Measurements from ENCODE around the gene HMGN4. TPM values are rescaled to one million over a fixed set of nuclear protein-coding genes. Genes with fewer than 3 reads are reported as not detected.

Gene HMGN4
- total RNA-seq, 4 donors from 2014 or later: 54.6 to 68.4 (median 63.8) TPM

GRCh38 chr6:26561533-26562466 lies 23.6 kb downstream of the HMGN4 start:
- WGBS, 2 donors: 94 to 95% methylated on average over 17 of the region's 17 CpGs
- no peaks in the 10 kb centered on the region for H3K4me1 ChIP-seq
- H3K4me3 ChIP-seq (replicated peaks in 1 of 3): no peak overlapping the region
- H3K9me3 ChIP-seq: no peaks in the 10 kb centered on the region
- no peak for TF ChIP-seq POLR2A (IDR thresholded peaks at IDR 0.05)
- TF ChIP-seq CTCF (IDR thresholded peaks at IDR 0.05): no peak
- no peak overlapping the region for H3K27ac ChIP-seq
- no peaks in the 10 kb centered on the region for H3K36me3 ChIP-seq
- intact Hi-C loops (cut with DNase I): loop anchor here (10.0 kb wide), 1 partner anchor 237 kb away; no protein-coding TSS in a partner anchor
- no peaks in the 10 kb centered on the region for H3K27me3 ChIP-seq
- no peak for DNase-seq

GRCh38 chr6:26563488-26563887 lies 25.3 kb downstream of the HMGN4 start:
- 81 to 85% methylated on average over 6 of the region's 6 CpGs for WGBS, 2 donors
- Histone ChIP-seq H3K36me3 (no peaks in the 10 kb centered on the region), H3K27me3 (no peaks in the 10 kb centered on the region), H3K4me1 (no peaks in the 10 kb centered on the region), H3K9me3 (no peaks in the 10 kb centered on the region), H3K4me3 (replicated peaks in 1 of 3) (no peak overlapping the region), H3K27ac (no peak overlapping the region)
- no peak for DNase-seq
- intact Hi-C loops (cut with DNase I): loop anchor here (10.0 kb wide), 1 partner anchor 239 kb away; no protein-coding TSS in a partner anchor
- TF ChIP-seq CTCF (IDR thresholded peaks at IDR 0.05) (no peak), POLR2A (IDR thresholded peaks at IDR 0.05) (no peak)

- 4 to 6% methylated on average over 34 of the region's 34 CpGs for WGBS, 2 donors
- Histone ChIP-seq H3K27ac (peak overlapping the region in 2 of 3 donors; percentile 11 to 73), H3K27me3 (no peaks in the 10 kb centered on the region), H3K36me3 (no peaks in the 10 kb centered on the region), H3K9me3 (no peaks in the 10 kb centered on the region), H3K4me1 (no peaks in the 10 kb centered on the region), H3K4me3 (replicated peaks in 1 of 3) (peak overlapping the region in 2 of 3 donors; percentile 33 to 49)
- TF ChIP-seq CTCF (IDR thresholded peaks at IDR 0.05): no peak
- TF ChIP-seq POLR2A (IDR thresholded peaks at IDR 0.05): no peak
- intact Hi-C loops (cut with DNase I): loop anchor here (10.0 kb wide), 1 partner anchor 244 kb away; no protein-coding TSS in a partner anchor
- DNase-seq: peak; percentile 90 to 95
Measured at GRCh38 chr6:26568601-26569432, 30.7 kb downstream of the HMGN4 start.

- H3K9me3 ChIP-seq: no peaks in the 10 kb centered on the region
- no peak overlapping the region for H3K27ac ChIP-seq
- H3K27me3 ChIP-seq: no peaks in the 10 kb centered on the region
- no peak overlapping the region for H3K4me3 ChIP-seq (replicated peaks in 1 of 3)
- WGBS, 2 donors: 13 to 15% methylated on average over 2 of the region's 2 CpGs
- TF ChIP-seq POLR2A (IDR thresholded peaks at IDR 0.05) (no peak), CTCF (IDR thresholded peaks at IDR 0.05) (no peak)
- no peak for DNase-seq
- intact Hi-C loops (cut with DNase I): loop anchor here (10.0 kb wide), 1 partner anchor 245 kb away; no protein-coding TSS in a partner anchor
- H3K36me3 ChIP-seq: no peaks in the 10 kb centered on the region
- H3K4me1 ChIP-seq: no peaks in the 10 kb centered on the region
Measured at GRCh38 chr6:26569433-26569764, 31.2 kb downstream of the HMGN4 start.

Data from thyroid gland (tissue), 4 donors.